DMS79 treated with DMSO at 0.1 percent for 48 hours (cell line): ENCODE data around the gene APOBR.
A peak's percentile ranks its signal among the peaks of the same experiment; 100 is the strongest.
"Not testable (repeated sequence)": the region's sequence is repeated elsewhere in the genome, so short reads cannot be mapped to it uniquely, and the experiment has no call there.

Experiments used
- DNase-seq: peaks from one replicate; lab custom pipeline; 2025; lab: John Stamatoyannopoulos, UW

Gene APOBR, protein sequence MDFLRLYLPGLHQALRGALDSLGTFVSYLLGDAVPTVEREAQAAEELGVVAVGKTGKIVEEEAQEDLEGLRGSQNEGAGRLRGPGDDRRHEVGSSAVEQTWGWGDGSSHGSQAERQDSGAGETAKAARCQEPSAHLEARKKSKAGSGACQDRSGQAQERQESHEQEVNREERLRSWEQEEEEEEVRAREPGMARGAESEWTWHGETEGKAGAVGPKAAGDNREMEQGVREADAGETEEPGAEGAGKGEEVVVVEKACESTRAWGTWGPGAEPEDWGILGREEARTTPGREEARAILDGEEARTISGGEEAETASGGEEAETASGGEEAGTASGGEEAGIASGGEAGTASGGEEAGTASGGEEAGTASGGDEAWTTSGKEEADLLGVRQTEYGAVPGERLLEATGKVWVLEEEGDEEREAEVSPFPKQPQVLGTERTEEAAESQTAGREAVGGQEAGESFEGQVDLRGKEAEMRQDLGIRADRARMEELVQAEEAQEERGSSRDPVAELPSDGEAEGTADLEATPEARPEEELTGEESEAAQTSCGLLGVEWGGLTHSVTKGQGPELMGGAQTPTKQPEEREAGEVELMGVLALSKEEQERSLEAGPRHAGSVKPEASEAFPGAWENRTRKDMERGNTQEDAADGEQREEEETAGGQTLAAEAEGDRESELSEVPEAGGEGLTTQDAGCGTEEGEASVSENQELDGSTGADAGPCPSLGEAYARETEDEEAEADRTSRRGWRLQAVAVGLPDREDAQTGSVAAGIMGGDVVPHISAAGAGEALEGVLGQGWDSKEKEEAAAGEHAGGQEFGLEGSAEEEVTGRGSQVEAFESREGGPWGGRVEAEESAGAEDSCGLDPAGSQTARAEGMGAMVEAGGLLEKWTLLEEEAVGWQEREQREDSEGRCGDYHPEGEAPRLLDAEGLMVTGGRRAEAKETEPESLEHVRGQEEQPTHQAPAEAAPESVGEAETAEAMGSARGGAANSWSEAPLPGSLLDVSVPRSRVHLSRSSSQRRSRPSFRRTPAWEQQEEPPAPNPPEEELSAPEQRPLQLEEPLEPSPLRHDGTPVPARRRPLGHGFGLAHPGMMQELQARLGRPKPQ

DNA sequence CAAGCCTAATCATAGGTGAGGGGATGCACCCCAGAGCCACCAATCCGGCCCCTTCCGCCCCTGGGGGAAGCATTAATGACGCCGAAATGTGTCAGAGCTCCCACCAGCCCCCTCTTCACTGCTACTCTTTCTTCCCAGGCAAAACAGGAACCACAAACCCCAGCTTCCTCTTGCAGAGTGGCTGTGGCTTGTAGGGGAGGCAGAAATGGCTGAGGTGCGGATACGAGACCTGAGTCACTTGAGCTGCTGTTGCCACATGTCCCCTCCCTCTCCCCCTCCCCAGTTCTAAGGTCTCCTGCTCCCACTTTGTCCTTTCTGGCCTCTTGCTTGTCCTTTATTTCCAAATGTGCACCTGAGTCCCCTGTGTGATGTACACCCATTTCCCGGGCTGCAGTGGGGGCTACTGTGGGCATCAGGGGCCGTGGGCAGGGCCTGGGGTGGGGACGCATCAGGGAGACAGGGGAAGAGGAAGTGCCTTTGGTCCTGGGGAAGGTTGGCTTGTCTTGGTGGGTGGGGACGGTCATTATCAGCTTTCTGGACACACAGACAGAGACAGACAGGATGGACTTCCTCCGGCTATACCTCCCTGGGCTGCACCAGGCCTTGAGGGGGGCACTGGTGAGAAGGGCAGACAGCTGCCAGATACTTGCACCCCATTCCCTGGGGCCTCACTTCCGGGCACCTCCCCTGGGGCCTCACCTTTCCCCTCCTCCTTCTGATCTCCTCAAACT lies at the start of gene APOBR:
TSS of gene APOBR (plus strand) at position 523 of the 731 bp plus-strand sequence. CDS start at position 562, 39 bp downstream.
- DNase-seq = no peak

DNA sequence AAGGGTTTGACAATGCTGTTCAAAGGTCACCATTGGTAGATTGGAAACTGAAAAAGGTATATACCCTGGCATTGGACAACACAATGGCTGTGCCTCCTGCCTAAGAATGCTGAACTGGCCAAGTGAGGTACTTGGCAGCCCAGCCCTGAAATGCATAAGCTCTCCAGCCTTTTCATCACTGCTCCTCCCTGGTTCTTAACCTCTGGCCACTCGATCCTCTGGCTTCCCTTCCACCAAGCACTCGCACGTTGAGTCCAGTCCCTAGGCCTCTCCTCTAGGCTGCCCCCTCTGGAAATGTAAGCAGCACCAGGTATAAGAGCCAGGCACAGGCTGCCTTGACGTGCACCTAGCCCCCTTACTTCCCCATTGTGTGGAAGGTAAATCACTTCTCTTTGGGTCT lies 48.1 kb upstream of the APOBR start:
- DNase-seq = not testable (repeated sequence)

DNA sequence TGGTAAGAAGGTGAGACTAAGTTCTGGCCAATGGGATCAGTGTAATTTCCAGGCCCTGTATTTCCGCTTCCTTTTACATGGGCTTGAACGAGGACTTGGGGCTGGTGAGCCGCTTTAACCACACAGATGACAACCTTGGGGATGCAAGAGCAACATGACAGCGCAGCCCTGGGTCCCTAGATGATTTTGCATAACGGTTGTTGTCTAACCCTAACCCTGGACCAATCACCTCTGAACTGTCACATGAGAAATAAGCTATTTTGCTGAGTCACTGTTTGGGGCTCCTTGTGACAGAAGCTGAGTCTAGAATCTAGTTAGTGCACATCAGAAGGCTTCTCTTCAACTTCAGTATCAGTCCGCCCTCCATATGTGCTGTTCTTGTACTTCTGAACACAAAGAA lies 47.4 kb upstream of the APOBR start:
- DNase-seq = not testable (repeated sequence)

DNA sequence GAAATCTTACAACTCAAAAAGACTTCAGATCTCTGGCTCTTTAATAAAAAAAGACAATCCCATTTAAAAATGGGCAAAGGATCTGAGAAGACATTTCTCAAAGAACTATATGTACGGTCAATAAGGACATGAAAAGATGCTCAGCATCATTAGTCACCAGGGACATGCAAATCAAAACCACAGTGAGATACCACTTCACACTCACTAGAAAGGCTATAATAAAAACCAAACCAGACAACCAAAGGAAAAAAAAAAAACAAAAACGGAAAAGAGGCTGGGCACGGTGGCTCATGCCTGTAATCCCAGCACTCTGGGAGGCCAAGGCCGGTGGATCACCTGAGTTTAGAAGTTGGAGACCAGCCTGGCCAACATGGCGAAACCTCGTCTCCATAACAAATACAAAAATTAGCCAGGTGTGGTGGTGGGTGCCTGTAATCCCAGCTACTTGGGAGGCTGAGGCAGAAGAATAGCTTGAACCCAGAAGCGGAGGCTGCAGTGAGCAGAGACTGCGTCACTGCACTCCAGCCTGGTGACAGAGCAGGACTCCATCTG lies 20.7 kb upstream of the APOBR start:
- no peak for DNase-seq

DNA sequence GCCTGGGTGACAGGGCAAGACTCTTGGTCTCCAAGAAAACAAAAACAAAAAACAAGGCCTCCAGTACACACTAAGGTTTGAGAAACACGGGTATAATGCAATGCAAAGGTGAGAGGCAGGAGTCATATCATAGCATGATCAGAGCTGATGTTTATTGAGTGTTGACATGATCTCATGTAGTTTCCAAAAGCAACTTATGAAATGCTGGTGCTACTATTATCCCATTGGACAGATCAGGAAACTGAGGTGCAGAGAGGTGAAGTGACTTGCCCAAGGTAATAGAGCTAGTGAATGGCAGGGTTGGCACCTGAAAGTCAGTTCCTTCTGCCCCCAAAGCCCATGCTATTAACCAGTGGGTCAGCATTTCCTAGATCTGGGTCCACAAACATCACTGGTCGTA lies 19.2 kb upstream of the APOBR start:
- no peak for DNase-seq

DNA sequence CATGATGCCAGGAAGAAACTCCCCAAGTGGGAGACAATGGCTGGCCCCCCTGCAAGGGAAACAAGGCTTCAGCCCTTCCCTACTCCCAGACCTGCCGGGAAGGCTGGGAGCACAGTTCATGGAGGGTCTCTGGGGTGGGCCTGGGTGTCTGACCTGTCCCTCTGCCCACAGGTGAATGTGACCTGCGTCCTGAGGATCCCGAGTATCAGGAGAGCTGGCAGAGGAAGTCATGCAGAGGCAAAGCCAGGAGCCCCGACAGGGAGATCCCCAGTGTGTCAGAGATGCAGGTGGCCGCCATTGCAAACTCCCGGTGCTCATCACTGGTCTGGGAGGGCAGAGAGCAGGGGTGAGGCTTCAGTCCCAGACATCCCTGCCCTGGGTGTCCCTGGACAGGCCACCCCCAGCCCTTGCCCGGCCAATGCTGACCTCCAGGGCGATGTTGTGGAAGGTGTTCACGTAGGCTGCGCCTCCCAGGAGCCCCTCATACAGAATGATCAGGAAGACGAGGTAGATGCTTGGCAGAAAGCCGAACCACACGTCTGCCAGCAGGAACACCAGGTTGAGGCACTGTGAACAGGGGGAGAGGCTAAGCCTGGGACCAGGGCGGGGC lies 17.0 kb upstream of the APOBR start:
- DNase-seq = no peak

DNA sequence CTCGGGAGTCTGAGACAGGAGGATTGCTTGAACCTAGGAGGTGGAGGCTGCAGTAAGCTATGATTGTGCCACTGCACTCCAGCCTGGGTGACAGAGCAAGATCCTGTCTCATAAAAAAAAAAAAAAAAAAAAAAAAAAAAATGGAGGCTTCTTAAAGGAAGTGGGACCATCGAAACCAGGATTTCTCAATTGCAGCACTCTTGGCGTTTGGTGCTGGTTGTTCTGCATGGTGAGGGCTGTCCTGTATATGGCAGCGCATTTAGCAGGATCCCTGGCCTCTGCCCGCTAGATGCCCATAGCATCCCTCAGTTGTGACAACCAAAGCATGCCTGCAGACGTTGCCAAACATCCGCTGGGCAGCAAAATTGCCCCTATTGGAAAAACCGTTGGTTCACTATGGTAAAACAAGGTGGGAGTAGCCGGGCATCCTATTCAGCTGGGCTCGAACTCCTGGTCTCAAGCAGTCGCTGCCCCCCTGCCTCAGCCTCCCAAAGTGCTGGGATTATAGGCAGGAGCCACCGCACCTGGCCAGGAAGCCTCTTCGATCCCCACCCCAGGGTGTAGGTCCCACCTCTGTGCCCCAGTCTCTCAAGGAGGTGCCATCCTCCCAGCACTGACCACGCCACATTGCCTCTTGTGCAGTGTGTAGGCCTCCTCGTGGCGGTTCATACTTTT lies 15.8 kb upstream of the APOBR start:
- no peak for DNase-seq

DNA sequence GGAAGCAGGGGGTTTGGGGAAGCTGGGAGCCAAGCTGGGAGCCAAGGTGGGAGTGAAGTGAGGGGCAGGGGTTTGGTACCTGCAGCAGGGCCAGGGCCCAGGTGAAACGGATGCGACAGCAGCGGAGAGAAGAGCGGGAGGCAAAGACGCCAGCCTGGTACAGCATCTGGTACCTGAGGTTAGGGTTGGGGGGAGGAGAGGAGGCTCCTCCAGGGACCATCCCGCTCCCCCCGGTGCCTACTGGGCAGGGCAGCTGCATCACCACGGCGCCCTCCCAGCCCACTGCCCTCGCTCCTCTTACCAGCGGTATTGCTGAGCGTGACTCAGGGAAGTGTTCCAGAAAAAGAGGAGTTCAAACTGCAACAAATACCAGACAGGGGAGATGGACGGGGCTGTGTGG lies 12.4 kb upstream of the APOBR start:
- no peak for DNase-seq

DNA sequence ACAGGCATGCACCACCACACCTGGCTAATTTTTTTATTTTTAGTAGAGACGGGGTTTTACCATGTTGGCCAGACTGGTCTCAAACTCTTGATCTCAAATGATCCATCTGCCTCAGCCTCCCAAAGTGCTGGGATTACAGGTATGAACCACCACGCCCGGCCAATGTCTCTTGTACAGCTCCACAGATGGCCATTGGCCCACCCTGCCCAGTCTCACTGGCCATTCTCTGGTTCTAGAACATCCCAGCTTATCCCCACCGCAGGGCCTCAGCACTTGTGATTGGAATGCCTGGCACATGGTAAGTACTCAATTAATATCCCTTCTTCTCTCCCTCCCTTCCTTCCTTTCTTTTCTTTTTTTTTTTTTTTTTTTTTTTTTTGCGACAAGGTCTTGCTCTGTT lies 11.1 kb upstream of the APOBR start:
- DNase-seq = not testable (repeated sequence)

DNA sequence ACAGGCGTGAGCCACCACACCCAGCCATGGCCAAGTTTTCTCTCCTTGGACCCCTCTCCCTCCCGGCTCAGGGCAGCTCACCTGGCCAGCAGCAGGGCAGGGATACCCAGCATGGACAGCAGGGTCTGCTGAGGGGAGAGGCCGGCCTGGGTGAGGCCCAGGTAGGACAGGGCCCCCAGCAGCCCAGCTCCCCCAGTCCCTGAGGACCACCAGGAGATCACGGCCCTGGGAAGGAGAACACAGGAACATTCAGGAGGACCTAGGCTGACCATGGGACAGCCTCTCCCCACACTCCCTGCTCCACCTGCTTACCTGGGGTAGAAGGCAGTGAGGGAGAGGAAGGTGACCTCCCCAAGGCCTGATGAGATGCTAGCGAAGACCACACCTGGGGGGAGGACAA lies 8.2 kb upstream of the APOBR start:
- DNase-seq = no peak

DNA sequence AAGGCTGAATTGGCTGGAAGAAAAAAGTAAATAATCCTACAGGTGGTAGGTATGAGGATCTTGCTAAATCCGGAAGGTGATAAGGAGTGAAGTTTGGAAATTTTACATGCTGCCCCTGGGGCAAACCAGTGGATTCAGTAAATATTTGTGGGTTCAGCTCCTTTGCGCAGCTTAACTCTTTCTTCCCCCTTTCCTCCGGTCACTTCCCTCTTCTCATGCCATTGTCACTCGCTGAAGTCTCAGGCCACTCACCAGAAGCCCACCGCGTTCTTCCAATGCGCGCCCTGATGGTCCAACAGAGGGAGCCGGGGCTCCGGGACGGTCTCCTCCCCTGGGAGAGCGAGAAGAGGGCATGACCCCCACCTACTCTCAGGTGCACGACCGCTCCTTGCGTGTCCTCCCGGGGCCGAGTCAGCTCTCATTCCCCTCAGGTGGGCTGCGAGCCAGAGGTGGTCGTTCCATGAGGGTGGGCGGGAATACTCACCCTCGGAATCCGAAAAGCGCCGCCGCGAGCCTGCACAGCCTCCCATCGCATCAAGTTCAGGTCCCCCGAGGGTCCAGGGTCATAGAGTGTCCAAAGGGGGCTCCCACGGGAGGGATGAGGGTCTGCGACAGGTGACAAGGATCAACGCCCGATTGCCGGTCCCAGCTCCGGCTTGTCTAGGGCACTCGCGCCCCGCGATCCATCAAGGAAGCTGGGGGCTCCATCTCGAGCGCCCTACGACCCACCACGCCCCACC lies 3.0 kb upstream of the APOBR start:
- peak; percentile 23 for DNase-seq

DNA sequence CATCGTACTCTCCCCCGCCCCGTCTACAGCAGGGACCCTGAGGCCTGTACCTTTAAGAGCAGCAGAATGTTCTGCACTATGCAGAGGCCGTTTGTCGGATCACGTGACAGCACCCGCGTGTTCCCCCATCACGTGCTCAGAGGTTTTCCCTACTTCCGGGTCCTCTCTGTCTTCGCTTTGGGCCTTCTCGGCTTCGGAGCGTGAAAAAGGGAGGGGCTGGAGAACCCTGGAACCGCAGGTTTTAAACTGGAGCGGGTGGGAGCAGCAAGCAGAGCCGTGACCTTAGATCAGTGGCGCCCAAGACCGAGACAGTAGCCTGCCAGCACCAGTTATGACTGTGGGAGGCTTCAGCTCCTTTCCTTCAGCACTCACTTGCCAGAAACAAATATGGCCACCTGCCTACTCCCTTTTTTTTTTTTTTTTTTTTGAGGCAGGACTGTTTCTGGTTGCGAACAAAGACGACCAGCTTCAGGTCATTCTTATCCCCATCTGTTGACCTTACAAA lies 2.4 kb upstream of the APOBR start, which contains the start of gene CLN3:
TSS of gene CLN3 (minus strand) at position 105 of the 505 bp plus-strand sequence. CDS start 315 bp downstream, outside the sequence.
- DNase-seq = peak; percentile 97

DNA sequence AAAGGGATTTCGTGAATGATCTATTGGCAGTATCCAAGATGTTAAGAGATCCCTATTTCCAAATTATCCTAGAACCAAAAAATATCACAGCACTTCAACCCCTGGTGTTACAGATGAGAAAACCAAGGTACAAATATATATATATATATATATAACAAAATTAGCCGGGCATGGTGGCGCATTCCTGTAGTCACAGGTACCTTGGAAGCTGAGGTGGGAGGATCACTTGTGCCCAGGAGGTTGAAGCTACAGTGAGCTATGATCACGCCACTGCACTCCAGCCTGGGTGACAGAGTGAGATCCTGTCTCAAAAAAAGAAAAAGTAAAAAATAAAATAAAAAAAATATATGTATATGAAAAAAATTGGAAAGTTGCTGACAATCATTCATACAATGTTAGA lies 1.9 kb upstream of the APOBR start:
- no peak for DNase-seq

DNA sequence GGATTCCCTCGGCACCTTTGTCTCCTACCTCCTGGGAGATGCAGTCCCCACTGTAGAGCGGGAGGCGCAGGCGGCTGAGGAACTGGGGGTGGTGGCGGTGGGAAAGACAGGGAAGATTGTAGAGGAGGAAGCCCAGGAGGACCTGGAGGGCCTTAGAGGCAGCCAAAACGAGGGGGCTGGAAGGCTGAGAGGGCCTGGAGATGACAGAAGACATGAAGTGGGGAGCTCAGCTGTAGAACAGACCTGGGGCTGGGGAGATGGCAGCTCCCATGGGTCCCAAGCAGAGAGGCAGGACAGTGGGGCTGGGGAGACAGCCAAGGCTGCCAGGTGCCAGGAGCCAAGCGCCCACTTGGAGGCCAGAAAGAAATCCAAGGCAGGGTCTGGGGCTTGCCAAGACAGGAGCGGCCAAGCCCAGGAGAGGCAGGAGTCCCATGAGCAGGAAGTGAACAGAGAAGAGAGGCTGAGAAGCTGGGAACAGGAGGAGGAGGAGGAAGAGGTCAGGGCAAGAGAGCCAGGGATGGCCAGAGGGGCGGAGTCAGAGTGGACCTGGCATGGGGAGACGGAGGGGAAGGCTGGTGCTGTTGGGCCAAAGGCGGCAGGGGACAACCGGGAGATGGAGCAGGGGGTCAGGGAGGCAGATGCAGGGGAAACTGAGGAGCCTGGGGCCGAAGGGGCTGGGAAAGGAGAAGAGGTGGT lies 803 bp downstream of the APOBR start:
- no peak for DNase-seq

DNA sequence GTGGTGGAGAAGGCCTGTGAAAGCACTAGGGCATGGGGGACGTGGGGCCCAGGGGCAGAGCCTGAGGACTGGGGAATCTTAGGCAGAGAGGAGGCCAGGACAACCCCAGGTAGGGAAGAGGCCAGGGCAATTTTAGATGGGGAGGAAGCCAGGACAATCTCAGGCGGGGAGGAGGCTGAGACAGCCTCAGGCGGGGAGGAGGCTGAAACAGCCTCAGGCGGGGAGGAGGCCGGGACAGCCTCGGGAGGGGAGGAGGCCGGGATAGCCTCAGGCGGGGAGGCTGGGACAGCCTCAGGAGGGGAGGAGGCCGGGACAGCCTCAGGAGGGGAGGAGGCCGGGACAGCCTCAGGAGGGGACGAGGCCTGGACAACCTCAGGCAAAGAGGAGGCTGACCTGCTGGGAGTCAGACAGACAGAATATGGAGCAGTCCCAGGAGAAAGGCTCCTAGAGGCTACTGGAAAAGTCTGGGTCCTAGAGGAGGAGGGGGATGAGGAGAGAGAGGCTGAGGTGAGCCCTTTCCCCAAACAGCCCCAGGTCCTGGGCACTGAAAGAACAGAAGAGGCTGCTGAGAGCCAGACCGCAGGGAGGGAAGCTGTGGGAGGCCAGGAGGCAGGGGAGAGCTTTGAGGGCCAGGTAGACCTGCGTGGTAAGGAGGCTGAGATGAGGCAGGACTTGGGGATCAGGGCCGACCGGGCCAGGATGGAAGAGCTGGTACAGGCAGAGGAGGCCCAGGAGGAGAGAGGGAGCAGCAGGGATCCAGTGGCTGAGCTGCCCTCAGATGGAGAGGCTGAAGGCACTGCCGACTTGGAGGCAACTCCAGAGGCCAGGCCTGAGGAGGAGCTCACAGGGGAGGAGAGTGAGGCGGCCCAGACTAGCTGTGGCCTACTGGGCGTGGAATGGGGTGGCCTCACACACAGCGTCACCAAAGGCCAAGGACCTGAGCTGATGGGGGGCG lies 1.6 kb downstream of the APOBR start:
- no peak for DNase-seq

DNA sequence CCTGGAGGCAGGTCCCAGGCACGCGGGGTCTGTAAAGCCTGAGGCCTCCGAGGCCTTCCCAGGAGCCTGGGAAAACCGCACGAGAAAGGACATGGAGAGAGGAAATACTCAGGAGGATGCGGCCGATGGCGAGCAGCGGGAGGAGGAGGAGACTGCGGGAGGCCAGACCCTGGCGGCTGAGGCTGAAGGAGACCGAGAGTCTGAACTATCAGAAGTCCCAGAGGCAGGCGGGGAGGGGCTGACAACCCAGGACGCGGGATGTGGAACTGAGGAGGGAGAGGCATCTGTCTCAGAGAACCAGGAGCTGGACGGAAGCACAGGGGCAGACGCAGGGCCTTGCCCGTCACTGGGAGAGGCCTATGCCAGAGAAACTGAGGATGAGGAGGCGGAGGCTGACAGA lies 2.4 kb downstream of the APOBR start:
- no peak for DNase-seq

DNA sequence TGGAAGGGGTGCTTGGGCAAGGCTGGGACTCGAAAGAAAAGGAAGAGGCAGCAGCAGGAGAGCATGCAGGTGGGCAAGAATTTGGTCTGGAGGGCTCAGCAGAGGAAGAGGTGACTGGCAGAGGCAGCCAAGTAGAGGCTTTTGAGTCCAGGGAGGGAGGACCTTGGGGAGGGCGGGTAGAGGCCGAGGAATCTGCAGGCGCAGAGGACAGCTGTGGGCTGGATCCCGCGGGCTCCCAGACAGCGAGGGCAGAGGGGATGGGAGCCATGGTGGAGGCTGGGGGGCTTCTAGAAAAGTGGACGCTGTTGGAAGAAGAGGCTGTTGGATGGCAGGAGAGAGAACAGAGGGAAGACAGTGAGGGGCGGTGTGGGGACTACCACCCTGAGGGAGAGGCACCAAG lies 2.9 kb downstream of the APOBR start:
- DNase-seq = no peak
